ENCODE results near the gene ALAS1. TPM values are rescaled to one million over a fixed set of nuclear protein-coding genes. Genes with fewer than 3 reads are reported as not detected.

Gene ALAS1
- total and polyA plus RNA-seq, 9 donors, result 26.4 to 35.4 (median 30.9) TPM

DNA sequence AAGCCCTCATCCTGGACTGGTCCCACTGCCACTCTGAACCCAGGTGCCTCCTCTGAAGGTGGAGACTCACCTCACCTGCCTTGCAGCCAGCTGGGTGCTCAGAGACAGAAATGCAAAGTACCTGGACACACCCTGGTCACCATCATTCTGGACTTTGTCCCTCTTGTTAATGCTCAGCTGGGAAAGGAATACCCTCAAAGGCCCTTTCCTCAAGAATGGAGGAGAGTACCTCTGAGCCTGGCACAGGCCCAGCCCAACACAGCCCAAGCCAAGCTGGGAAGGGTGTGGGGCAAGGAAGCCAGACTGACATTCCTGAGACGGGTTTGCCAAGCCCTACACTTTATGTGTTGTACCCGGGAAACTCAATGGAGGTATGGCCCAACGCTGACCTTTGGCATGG, 983 bp upstream of the ALAS1 start:
- Histone ChIP-seq H3K4me3 (ENCODE audit: low read length) (no peak overlapping the region), H3K27me3 (ENCODE audit: control insufficient read depth, insufficient read depth, low read length) (no peaks in the 10 kb centered on the region), H3K27ac (ENCODE audit: low read length) (no peak overlapping the region), H3K36me3 (ENCODE audit: control insufficient read depth, insufficient read depth, low read length) (peaks cover 16% of the 10 kb centered on the region), H3K4me1 (ENCODE audit: control insufficient read depth, insufficient read depth, low read length) (peaks cover 32% of the 10 kb centered on the region), H3K9me3 (replicated peaks; ENCODE audit: control insufficient read depth, low read depth, low read length) (no peaks in the 10 kb centered on the region)
- 88% methylated on average over 3 of the region's 3 CpGs for WGBS (ENCODE audit: insufficient coverage)
- DNase-seq, result no peak

DNA sequence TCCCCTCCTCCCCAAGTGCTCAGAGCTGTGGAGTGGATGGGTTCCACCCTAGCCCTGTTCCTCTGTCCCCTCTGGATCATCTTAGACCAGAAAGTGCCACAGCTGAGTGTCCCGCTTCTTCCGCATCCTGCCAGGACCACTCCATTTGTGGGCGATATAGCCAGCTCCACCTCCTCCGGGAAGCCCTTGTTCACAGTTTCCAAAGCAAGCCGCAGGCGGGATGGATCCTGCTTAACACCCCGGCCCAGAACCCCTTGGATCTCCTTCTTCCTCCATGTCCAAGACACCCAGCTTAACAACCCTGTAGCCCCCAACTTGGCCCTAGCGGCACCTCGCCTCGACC, 490 bp upstream of the ALAS1 start:
- Histone ChIP-seq H3K9me3 (replicated peaks; ENCODE audit: control insufficient read depth, low read depth, low read length) (no peaks in the 10 kb centered on the region), H3K4me1 (ENCODE audit: control insufficient read depth, insufficient read depth, low read length) (peaks cover 32% of the 10 kb centered on the region), H3K27me3 (ENCODE audit: control insufficient read depth, insufficient read depth, low read length) (no peaks in the 10 kb centered on the region), H3K36me3 (ENCODE audit: control insufficient read depth, insufficient read depth, low read length) (peaks cover 20% of the 10 kb centered on the region), H3K4me3 (ENCODE audit: low read length) (peak overlapping the region; percentile 91), H3K27ac (ENCODE audit: low read length) (peak overlapping the region; percentile 77)
- WGBS (ENCODE audit: insufficient coverage), result 63% methylated on average over 7 of the region's 10 CpGs
- DNase-seq, result no peak

DNA sequence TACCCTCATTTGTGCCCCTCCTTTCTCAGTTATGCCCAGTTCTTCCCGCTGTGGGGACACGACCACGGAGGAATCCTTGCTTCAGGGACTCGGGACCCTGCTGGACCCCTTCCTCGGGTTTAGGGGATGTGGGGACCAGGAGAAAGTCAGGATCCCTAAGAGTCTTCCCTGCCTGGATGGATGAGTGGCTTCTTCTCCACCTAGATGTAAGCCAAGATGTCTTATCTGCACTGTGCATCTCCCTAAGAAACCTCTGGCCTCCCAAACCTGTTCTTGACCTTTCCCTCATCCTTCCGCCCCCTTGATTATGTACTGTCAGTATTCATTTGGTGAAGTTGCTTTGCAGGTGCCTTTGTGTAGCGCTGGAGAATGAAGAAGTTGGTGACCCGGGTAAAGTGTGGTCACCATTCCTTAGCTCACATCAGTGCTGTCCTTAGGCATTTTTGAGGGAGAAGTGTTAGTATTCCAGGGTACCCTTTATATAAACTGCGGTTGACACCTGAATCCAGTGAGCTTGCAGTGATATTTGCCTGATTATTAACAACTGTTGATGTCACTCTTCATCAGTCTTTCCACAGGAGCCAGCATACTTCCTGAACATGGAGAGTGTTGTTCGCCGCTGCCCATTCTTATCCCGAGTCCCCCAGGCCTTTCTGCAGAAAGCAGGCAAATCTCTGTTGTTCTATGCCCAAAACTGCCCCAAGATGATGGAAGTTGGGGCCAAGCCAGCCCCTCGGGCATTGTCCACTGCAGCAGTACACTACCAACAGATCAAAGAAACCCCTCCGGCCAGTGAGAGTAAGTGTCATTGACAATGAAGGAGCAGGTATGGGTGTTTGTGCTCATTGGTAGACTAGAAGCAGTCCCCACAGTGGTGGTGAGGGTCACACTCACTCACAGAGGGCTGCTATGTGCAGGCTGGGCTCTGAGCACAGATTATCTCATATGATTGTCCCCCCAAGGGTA, 966 bp downstream of the ALAS1 start:
- Histone ChIP-seq H3K4me3 (ENCODE audit: low read length) (peak overlapping the region; percentile 91), H3K27ac (ENCODE audit: low read length) (peak overlapping the region; percentile 20), H3K36me3 (ENCODE audit: control insufficient read depth, insufficient read depth, low read length) (peaks cover 34% of the 10 kb centered on the region), H3K9me3 (replicated peaks; ENCODE audit: control insufficient read depth, low read depth, low read length) (no peaks in the 10 kb centered on the region), H3K4me1 (ENCODE audit: control insufficient read depth, insufficient read depth, low read length) (peaks cover 25% of the 10 kb centered on the region), H3K27me3 (ENCODE audit: control insufficient read depth, insufficient read depth, low read length) (no peaks in the 10 kb centered on the region)
- DNase-seq, result no peak
- 79% methylated on average over 4 of the region's 14 CpGs for WGBS (ENCODE audit: insufficient coverage)

DNA sequence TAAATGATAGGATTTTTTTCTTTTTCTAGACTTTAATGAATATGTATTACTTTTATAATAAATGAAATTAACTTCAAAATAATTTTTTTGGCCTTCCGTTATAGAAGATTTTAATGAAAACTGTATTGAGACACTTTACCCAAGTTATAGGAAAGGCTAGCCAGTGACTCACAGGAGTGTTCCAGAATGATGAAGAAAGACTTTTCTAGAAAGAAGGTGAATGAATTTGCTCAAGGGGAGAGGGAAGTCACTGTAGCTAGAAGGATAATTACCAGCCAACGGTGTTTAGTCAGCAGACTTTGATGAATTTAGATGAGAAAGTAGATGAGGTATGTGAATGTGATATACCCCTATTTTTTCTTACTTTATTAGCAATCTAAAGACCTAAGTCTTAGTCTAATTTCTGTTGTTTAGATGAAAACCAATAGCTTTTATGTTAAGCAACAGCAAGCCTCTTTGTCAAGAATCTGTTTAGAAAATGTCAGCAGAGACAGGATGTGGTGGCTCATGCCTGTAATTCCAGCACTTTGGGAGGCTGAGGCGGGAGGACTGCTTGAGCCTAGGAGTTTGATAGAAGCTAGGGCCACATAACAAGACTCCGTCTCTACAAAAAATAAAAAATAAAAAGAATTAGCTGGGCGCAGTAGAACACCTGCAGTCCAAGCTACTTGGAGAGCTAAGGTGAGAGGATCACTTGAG, 3.2 kb downstream of the ALAS1 start:
- no peak for DNase-seq
- Histone ChIP-seq H3K4me1 (ENCODE audit: control insufficient read depth, insufficient read depth, low read length) (peaks cover 22% of the 10 kb centered on the region), H3K36me3 (ENCODE audit: control insufficient read depth, insufficient read depth, low read length) (peaks cover 55% of the 10 kb centered on the region), H3K27me3 (ENCODE audit: control insufficient read depth, insufficient read depth, low read length) (no peaks in the 10 kb centered on the region), H3K4me3 (ENCODE audit: low read length) (no peak overlapping the region), H3K27ac (ENCODE audit: low read length) (no peak overlapping the region), H3K9me3 (replicated peaks; ENCODE audit: control insufficient read depth, low read depth, low read length) (no peaks in the 10 kb centered on the region)
- 100% methylated on average over 1 of the region's 5 CpGs for WGBS (ENCODE audit: insufficient coverage)

DNA sequence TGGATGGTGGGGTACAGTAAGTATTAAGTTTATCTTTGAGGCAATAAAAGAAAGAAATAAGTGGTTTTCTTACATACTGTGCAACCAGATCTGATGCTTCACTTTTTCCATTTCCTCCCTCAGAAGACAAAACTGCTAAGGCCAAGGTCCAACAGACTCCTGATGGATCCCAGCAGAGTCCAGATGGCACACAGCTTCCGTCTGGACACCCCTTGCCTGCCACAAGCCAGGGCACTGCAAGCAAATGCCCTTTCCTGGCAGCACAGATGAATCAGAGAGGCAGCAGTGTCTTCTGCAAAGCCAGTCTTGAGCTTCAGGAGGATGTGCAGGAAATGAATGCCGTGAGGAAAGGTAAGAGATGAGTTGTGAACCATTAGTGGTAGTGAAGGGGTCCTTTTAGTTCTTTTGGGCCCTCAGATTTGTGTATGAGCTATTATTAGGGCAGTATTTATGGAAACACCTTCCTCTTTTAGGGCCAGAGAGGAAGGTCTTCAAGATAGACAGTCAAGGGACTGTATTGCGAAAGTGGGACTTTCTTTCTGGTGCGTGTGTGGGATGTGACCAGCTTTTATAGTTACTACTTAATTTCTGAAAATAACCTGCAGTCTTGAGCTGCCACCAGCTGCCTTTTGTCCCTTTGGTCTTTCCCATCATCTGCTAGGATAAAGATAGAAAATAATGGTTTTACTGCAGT, 4.6 kb downstream of the ALAS1 start:
- no peak overlapping the region for H3K4me3 ChIP-seq (ENCODE audit: low read length)
- H3K36me3 ChIP-seq (ENCODE audit: control insufficient read depth, insufficient read depth, low read length), result peaks cover 65% of the 10 kb centered on the region
- WGBS (ENCODE audit: insufficient coverage), result 88% methylated on average over 1 of the region's 4 CpGs
- H3K27me3 ChIP-seq (ENCODE audit: control insufficient read depth, insufficient read depth, low read length), result no peaks in the 10 kb centered on the region
- H3K27ac ChIP-seq (ENCODE audit: low read length), result no peak overlapping the region
- DNase-seq, result peak; percentile 44
- H3K4me1 ChIP-seq (ENCODE audit: control insufficient read depth, insufficient read depth, low read length), result peaks cover 13% of the 10 kb centered on the region
- H3K9me3 ChIP-seq (replicated peaks; ENCODE audit: control insufficient read depth, low read depth, low read length), result no peaks in the 10 kb centered on the region

DNA sequence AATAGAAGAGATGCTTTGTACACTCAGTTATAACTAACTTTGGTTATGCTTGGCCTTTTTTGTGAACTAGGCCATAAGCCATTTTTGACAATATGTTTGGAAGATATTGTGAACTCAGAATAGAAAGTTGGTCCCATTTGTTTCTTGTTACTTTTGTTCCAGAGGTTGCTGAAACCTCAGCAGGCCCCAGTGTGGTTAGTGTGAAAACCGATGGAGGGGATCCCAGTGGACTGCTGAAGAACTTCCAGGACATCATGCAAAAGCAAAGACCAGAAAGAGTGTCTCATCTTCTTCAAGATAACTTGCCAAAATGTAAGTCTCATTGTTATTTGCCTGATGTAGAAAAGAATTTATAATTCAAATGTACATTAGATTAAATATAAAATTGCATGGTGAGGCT, 5.7 kb downstream of the ALAS1 start:
- H3K4me3 ChIP-seq (ENCODE audit: low read length), result no peak overlapping the region
- peaks cover 7% of the 10 kb centered on the region for H3K4me1 ChIP-seq (ENCODE audit: control insufficient read depth, insufficient read depth, low read length)
- peaks cover 76% of the 10 kb centered on the region for H3K36me3 ChIP-seq (ENCODE audit: control insufficient read depth, insufficient read depth, low read length)
- no peak for DNase-seq
- no peaks in the 10 kb centered on the region for H3K27me3 ChIP-seq (ENCODE audit: control insufficient read depth, insufficient read depth, low read length)
- H3K27ac ChIP-seq (ENCODE audit: low read length), result no peak overlapping the region
- no peaks in the 10 kb centered on the region for H3K9me3 ChIP-seq (replicated peaks; ENCODE audit: control insufficient read depth, low read depth, low read length)
- no CpG with 5 or more reads among the region's 1 CpG for WGBS (ENCODE audit: insufficient coverage)

DNA sequence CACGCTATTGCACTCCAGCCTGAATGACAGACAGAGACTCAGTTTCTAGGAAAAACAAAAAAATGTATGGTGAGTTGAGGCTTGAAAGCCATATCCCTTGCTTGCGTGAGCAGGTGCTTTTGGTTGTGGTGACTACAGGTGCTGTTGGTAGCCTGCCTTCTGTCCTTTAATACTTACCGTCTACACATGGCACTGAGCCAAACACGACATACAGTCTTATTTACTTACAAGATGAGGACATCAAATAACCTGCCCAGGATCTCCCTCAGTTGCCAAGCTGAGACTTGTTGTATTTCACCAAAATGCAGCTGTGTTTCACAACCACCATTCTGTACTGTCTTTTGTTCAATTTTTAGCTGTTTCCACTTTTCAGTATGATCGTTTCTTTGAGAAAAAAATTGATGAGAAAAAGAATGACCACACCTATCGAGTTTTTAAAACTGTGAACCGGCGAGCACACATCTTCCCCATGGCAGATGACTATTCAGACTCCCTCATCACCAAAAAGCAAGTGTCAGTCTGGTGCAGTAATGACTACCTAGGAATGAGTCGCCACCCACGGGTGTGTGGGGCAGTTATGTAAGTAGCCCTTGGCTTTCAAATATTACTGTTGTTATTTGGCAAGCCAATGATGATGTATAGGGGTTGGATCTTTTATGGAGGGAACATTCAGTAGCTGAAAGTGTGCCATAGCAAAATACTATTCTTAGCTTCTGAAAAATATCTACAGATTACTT, 6.5 kb downstream of the ALAS1 start:
- no peak for DNase-seq
- Histone ChIP-seq H3K4me1 (ENCODE audit: control insufficient read depth, insufficient read depth, low read length) (no peaks in the 10 kb centered on the region), H3K4me3 (ENCODE audit: low read length) (no peak overlapping the region), H3K27me3 (ENCODE audit: control insufficient read depth, insufficient read depth, low read length) (no peaks in the 10 kb centered on the region), H3K9me3 (replicated peaks; ENCODE audit: control insufficient read depth, low read depth, low read length) (no peaks in the 10 kb centered on the region), H3K36me3 (ENCODE audit: control insufficient read depth, insufficient read depth, low read length) (peaks cover 79% of the 10 kb centered on the region), H3K27ac (ENCODE audit: low read length) (no peak overlapping the region)
- WGBS (ENCODE audit: insufficient coverage), result 75% methylated on average over 3 of the region's 10 CpGs

DNA sequence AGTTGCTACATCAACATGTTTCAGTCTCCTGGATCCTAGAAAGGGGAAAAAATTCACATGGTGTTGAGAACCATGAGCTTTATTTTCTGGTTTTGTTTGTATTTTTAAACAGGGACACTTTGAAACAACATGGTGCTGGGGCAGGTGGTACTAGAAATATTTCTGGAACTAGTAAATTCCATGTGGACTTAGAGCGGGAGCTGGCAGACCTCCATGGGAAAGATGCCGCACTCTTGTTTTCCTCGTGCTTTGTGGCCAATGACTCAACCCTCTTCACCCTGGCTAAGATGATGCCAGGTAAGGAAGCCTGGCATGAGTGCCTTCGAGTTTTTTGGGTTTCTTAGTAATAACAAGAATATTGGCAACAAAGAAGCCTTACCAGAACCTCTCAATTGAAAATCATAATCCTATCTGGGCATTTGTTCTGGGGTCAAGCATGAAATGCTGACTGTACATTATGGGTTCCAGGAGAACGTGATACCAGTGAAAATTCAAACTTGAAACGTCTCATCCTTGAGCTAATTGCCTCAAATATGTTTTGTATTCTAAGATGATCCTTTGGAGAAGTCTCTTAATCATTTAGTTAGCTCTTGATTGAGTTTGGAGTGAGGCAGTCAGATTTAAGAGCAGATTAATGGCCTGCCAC, 7.9 kb downstream of the ALAS1 start:
- DNase-seq, result no peak
- Histone ChIP-seq H3K4me1 (ENCODE audit: control insufficient read depth, insufficient read depth, low read length) (no peaks in the 10 kb centered on the region), H3K27ac (ENCODE audit: low read length) (no peak overlapping the region), H3K36me3 (ENCODE audit: control insufficient read depth, insufficient read depth, low read length) (peaks cover 91% of the 10 kb centered on the region), H3K4me3 (ENCODE audit: low read length) (no peak overlapping the region), H3K27me3 (ENCODE audit: control insufficient read depth, insufficient read depth, low read length) (no peaks in the 10 kb centered on the region), H3K9me3 (replicated peaks; ENCODE audit: control insufficient read depth, low read depth, low read length) (no peaks in the 10 kb centered on the region)
- WGBS (ENCODE audit: insufficient coverage), result 83% methylated on average over 1 of the region's 6 CpGs

DNA sequence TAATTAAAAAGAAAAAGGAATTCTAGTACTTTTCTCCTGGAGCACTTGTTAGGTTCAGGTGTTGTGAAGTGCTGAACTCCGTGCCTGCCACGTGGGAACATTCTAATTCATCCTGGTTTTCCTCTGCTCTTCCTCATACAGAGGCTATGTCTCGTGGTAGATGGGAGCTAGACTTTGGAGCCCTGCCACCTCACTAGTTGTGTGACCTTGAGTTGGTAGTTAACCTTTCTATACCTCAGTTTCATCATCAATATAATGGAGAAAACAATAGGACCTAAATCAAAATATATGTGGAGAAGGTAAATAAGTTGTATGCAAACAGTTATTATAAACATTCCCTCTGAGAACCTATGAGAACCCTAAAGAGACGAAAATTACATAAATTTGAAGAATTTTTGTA, 10.6 kb downstream of the ALAS1 start:
- peaks cover 93% of the 10 kb centered on the region for H3K36me3 ChIP-seq (ENCODE audit: control insufficient read depth, insufficient read depth, low read length)
- no peak overlapping the region for H3K27ac ChIP-seq (ENCODE audit: low read length)
- no CpG with 5 or more reads among the region's 4 CpGs for WGBS (ENCODE audit: insufficient coverage)
- no peaks in the 10 kb centered on the region for H3K27me3 ChIP-seq (ENCODE audit: control insufficient read depth, insufficient read depth, low read length)
- H3K9me3 ChIP-seq (replicated peaks; ENCODE audit: control insufficient read depth, low read depth, low read length), result no peaks in the 10 kb centered on the region
- no peak overlapping the region for H3K4me3 ChIP-seq (ENCODE audit: low read length)
- no peak for DNase-seq
- no peaks in the 10 kb centered on the region for H3K4me1 ChIP-seq (ENCODE audit: control insufficient read depth, insufficient read depth, low read length)
